HL-60 (cell line): ENCODE results near the gene DLG5.

Experiments
- POLR2AphosphoS5 ChIP-seq: IDR thresholded peaks from 2 replicates; pipeline ENCODE4 v1.6.1; 2012; ENCODE audit warnings: low read depth
- TF ChIP-seq, protein P1 (sequence below): IDR thresholded peaks from one replicate; pipeline ENCODE4 v1.5.1; 2011; ENCODE audit warnings: low read length, control low read depth, inconsistent platforms; ENCODE audit not compliant: insufficient read depth

DNA sequence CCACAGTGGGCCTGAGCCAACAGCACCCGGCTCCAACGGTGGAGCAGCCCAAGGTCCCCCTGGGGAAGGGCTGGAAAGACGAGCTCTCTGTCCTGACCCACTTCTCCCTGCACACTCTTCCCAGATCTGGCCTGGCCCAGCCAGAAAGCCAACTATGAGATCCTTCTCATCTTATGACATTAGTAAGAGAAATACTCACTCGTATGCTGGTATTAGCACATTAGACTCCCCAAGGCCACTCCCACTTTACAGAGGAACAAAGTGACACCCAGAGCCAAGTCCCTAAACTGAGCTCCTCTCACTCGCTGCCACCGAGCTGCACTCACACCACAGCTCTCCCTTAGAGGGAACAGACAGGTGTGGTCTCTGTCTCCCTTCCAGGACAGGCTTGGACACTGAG lies 24.8 kb downstream of the DLG5 start:
- TF ChIP-seq, protein P1, sequence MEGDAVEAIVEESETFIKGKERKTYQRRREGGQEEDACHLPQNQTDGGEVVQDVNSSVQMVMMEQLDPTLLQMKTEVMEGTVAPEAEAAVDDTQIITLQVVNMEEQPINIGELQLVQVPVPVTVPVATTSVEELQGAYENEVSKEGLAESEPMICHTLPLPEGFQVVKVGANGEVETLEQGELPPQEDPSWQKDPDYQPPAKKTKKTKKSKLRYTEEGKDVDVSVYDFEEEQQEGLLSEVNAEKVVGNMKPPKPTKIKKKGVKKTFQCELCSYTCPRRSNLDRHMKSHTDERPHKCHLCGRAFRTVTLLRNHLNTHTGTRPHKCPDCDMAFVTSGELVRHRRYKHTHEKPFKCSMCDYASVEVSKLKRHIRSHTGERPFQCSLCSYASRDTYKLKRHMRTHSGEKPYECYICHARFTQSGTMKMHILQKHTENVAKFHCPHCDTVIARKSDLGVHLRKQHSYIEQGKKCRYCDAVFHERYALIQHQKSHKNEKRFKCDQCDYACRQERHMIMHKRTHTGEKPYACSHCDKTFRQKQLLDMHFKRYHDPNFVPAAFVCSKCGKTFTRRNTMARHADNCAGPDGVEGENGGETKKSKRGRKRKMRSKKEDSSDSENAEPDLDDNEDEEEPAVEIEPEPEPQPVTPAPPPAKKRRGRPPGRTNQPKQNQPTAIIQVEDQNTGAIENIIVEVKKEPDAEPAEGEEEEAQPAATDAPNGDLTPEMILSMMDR, result no peak
- no peak for TF ChIP-seq POLR2AphosphoS5
